WI38 (cell line): Measurements from ENCODE around the gene PLEKHH1.
A peak's percentile ranks its signal among the peaks of the same experiment; 100 is the strongest.

Experiments
- H3K4me3 ChIP-seq: 2 replicates; pipeline ENCODE4 v1.5.1; 2011; ENCODE audit warnings: low read depth, mild to moderate bottlenecking, control low read depth, low read length
- TF ChIP-seq, protein P1 (sequence below): IDR thresholded peaks from 2 replicates; pipeline ENCODE4 v1.5.1; 2012; ENCODE audit warnings: low read depth, mild to moderate bottlenecking, control low read depth, low read length

PLEKHH1 gene

DNA sequence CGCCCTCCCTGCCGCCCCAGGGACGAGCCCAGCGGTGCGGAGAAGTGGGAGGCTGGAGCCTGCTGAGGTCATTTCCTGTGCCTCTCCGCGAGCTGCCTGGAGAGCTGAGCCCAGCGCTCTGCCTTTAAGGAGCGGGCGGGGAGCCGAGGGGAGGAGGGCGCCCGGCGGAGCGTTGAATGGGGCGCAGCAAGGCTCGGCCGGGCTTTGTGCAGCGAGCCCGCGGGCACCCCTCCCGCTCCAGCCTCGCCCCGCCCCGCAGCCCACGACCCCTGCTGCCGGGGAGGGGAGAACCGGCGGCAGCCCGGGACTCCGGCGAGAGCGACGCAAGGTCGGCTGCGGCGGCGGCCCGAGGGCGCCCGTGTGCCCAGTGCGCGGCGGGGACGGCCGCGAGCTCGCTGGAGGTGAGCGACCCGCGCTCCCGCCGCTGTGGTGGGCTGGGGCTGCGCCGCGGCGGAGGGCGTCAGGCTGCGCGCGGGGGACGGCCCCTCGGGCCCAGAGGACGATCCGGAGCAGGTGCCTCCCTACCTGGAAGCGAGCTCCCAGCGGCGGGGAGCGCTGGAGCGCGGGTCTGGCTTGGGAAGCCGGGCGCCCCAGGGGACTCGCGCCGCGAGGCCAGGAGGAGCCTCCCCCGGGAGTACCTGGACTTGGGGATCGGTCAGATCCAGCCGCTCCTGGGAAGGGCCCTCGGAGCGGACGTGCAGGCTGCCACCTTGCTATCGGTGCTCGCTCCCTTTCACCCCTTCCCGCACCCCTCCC lies at the start of gene PLEKHH1:
Gene PLEKHH1, plus strand, starts transcription at position 293 of the 756 bp plus-strand sequence. CDS start 8,578 bp downstream, outside the sequence.
- H3K4me3 ChIP-seq = peak within 1 kb of the TSS; percentile 50
- TF ChIP-seq, protein P1, sequence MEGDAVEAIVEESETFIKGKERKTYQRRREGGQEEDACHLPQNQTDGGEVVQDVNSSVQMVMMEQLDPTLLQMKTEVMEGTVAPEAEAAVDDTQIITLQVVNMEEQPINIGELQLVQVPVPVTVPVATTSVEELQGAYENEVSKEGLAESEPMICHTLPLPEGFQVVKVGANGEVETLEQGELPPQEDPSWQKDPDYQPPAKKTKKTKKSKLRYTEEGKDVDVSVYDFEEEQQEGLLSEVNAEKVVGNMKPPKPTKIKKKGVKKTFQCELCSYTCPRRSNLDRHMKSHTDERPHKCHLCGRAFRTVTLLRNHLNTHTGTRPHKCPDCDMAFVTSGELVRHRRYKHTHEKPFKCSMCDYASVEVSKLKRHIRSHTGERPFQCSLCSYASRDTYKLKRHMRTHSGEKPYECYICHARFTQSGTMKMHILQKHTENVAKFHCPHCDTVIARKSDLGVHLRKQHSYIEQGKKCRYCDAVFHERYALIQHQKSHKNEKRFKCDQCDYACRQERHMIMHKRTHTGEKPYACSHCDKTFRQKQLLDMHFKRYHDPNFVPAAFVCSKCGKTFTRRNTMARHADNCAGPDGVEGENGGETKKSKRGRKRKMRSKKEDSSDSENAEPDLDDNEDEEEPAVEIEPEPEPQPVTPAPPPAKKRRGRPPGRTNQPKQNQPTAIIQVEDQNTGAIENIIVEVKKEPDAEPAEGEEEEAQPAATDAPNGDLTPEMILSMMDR = no peak

DNA sequence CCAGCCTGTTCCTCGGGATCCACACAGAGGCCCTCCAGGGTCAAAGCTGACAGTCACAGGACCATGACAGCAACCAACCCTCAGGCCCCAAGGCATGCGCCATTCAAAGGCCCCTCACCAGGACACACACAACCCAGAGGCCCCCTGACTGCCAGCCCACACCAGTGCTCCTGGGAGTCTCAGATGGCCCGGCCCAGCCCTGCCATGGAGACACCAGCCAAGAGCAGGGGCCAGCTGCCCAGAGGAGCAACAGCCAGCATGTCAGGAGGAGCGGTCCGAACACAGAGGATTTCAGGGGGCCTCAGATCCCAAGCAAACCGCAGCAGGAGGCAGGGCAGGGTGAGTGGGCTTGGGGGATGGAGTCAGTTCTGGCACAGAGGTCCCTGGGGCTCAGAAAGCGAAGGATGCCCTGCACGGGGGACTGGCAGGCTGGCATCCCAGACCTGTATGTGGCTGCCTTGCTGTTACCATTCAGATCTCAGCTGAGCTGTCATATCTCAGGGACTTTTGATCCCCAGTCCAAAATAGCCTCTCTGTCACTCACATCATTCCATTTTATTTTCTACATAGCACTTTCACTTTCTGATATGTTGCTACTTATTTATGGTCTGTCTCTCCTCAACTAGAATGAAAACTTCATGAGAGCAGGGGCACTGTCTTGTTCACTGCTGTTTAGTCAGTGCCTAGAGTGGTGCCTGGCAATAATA lies 49.4 kb upstream of the PLEKHH1 start:
- TF ChIP-seq, protein P1 = no peak
- no peak overlapping the region for H3K4me3 ChIP-seq

DNA sequence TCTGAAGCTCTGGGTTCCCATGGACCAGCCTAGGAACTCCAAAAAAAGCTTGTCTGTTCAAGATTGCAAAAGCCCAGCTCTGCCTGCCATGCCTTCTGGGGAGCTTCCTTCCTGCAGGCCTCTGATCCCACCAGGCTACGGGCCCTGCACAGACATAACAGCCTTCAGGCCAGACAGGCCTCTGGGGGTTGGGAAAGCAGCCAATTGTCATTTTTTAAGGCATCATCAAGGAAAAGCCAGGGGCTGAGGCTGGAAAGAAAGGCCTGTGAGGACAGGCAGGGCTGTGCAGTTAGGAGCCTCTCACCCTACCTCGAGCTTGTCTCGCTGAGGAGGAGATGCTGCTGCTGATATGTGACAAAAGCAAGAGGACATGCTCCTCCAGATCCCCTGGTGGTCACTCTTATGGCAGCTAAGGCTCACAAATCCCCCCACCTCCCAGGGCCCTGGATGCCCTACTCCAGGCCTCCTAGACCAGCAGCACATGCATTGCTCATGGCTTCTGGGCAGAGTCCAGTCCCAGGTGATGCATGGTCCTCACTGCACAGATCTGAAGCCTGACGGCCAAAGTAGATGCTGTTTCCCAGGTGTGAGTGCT lies 47.5 kb upstream of the PLEKHH1 start:
- no peak overlapping the region for H3K4me3 ChIP-seq
- TF ChIP-seq, protein P1 = no peak

DNA sequence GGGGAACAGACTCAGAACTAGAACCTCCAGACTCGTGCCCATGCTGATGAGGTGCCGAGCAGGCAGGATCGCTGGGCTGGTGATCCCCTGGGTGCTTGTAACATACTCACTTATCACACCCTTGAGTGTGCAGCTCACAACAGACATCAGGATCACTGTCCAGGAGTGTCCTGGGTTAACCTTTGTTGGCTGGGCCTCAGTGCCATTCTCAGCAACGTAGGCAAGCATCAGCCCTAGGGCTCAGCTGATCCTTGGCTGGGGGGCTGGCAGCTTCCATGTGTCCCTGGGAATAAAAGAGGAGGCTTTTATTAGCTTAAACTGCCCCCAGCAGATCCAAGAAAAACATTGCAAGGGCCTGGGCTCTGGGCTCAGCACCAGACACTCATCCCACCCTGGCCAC lies 46.2 kb upstream of the PLEKHH1 start:
- TF ChIP-seq, protein P1 = no peak
- H3K4me3 ChIP-seq = no peak overlapping the region

DNA sequence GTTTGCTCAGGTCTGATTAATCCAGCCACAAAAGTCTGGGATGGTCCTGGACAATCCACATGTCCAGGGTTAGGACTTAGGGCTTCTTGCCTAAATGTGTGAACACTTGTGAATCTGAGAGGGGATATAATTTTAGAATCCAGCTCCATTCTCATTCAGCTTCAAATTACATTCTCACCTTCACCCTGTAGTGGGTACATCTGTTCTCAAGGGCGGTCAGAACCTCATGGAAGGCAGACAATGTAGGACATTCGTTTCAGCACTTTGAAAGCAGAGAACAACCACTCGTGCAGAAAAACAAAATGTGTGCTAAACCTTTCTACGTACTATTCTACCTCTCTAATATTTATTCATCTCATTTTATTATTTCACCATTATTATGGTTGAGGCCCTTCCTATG lies 45.8 kb upstream of the PLEKHH1 start:
- no peak overlapping the region for H3K4me3 ChIP-seq
- TF ChIP-seq, protein P1 = no peak

DNA sequence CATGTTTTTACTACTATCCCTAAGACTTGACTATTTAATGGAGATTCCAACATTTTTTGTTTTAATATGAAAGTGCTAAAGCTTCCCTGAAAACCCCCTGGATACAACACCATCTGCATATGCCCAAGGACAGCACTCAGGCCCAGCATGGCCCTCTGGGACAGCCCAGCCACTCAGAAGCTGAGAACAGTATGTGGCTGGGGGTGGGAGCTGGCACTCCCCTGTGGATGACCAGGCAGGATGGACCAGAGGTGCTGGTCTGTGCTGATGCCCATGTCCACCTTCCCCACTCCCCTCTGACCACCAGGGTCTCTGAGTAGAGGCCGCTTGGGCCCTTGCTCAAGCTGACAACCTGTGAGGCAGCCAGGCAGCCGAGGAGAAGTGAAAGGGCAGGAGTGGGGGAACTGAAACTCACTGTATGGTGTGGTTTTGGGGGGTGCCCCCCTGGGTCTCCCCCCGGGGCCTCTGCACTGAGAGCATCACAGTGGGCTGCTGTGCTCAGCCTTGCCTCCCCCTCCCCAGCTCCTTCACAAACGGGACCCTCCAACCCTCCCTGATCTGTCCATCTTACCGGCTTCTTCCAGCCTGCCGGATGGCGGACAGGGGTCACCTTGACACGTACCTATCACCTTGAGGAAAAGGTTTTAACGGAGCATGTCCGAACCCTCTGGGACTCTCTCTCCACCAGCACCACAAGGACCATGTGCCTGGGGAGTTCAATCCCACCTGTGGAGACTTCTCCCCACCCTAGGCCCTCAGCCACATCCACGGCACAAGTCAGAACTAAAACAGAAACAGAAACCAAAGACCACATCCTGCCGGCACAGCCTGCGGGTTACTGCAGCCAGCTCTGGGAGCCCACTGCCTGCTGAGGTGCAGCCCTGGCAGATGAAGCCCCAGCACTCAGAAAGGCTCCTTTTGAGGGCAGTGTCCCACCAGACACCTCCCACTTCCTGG lies 44.9 kb upstream of the PLEKHH1 start, which contains the start of gene TMEM229B:
Gene TMEM229B, minus strand, starts transcription at position 785 of the 957 bp plus-strand sequence. CDS start 14,798 bp downstream, outside the sequence.
- TF ChIP-seq, protein P1 = no peak
- H3K4me3 ChIP-seq = no peak within 1 kb of the TSS
